ENCODE data around the gene PIGU.

Gene PIGU

GRCh38 chr20:34511891-34512265 is 165.0 kb downstream of the PIGU start:
- H3K79me2 ChIP-seq (ENCODE audit: insufficient read depth, low read length): peaks cover 7% of the 10 kb centered on the region
- no peak for TF ChIP-seq CTCF (IDR thresholded peaks at IDR 0.05; ENCODE audit: insufficient read depth, low read length, poor library complexity, severe bottlenecking)
- TF ChIP-seq EZH2phosphoT487 (conservative IDR thresholded peaks at IDR 0.05; ENCODE audit: low read length): no peak
- no peak overlapping the region for H3K4me2 ChIP-seq (ENCODE audit: low read depth, low read length, poor library complexity, severe bottlenecking)

GRCh38 chr20:34510575-34510974 is 166.3 kb downstream of the PIGU start:
- Histone ChIP-seq H3K4me3 (ENCODE audit: insufficient read depth, low read length, poor library complexity, severe bottlenecking) (no peak overlapping the region), H3K36me3 (ENCODE audit: low read length) (peaks cover 11% of the 10 kb centered on the region; the same call in 1 of the 2 replicates), H3K27ac (ENCODE audit: low read depth, low read length) (no peak overlapping the region), H3K9me3 (ENCODE audit: insufficient read depth, low read length) (no peaks in the 10 kb centered on the region), H3F3A (ENCODE audit: insufficient read depth) (peaks cover 10% of the 10 kb centered on the region; the same call in 1 of the 2 replicates), H3K79me2 (ENCODE audit: insufficient read depth, low read length) (no peaks in the 10 kb centered on the region), H4K20me1 (ENCODE audit: low read depth, low read length) (no peaks in the 10 kb centered on the region), H3K4me2 (ENCODE audit: low read depth, low read length, poor library complexity, severe bottlenecking) (no peak overlapping the region), H2AFZ (ENCODE audit: low read depth, low read length, severe bottlenecking) (no peak overlapping the region), H3K9ac (ENCODE audit: low read length) (no peak overlapping the region), H3K9me2 (replicated peaks; ENCODE audit: insufficient read depth, low read length) (no peaks in the 10 kb centered on the region), H3K27me3 (ENCODE audit: low read length) (no peaks in the 10 kb centered on the region)
- TF ChIP-seq EZH2phosphoT487 (conservative IDR thresholded peaks at IDR 0.05; ENCODE audit: low read length) (no peak), CTCF (IDR thresholded peaks at IDR 0.05; ENCODE audit: insufficient read depth, low read length, poor library complexity, severe bottlenecking) (no peak)

More at GRCh38 chr20:34511891-34512265, 165.0 kb downstream of the PIGU start:
- no peaks in the 10 kb centered on the region for H3K27me3 ChIP-seq (ENCODE audit: low read length)
- no peaks in the 10 kb centered on the region for H3K9me2 ChIP-seq (replicated peaks; ENCODE audit: insufficient read depth, low read length)
- H3K9me3 ChIP-seq (ENCODE audit: insufficient read depth, low read length): no peaks in the 10 kb centered on the region
- H3K36me3 ChIP-seq (ENCODE audit: low read length): peaks cover 7% of the 10 kb centered on the region; the same call in 1 of the 2 replicates
- H4K20me1 ChIP-seq (ENCODE audit: low read depth, low read length): no peaks in the 10 kb centered on the region
- H2AFZ ChIP-seq (ENCODE audit: low read depth, low read length, severe bottlenecking): no peak overlapping the region
- peaks cover 10% of the 10 kb centered on the region; the same call in 1 of the 2 replicates for H3F3A ChIP-seq (ENCODE audit: insufficient read depth)
- H3K9ac ChIP-seq (ENCODE audit: low read length): no peak overlapping the region
- H3K4me3 ChIP-seq (ENCODE audit: insufficient read depth, low read length, poor library complexity, severe bottlenecking): no peak overlapping the region
- no peak overlapping the region for H3K27ac ChIP-seq (ENCODE audit: low read depth, low read length)
